Ishikawa (cell line): ENCODE results near the gene TMEM131.

Experiments
- CEBPB ChIP-seq: IDR thresholded peaks from 2 replicates; pipeline ENCODE4 v1.6.1; 2012
- CREB1 ChIP-seq: IDR thresholded peaks from 2 replicates; pipeline ENCODE4 v1.6.1; 2012; ENCODE audit warnings: low read depth
- EGR1 ChIP-seq: IDR thresholded peaks from 2 replicates; pipeline ENCODE4 v1.6.1; 2012
- EP300 ChIP-seq: IDR thresholded peaks from 2 replicates; pipeline ENCODE4 v1.6.1; 2012; ENCODE audit warnings: borderline replicate concordance
- FOXM1 ChIP-seq: IDR thresholded peaks from 2 replicates; pipeline ENCODE4 v1.6.1; 2012; ENCODE audit warnings: low read depth, borderline replicate concordance
- MAX ChIP-seq: IDR thresholded peaks from 2 replicates; pipeline ENCODE4 v1.6.1; 2012
- NFIC ChIP-seq: IDR thresholded peaks from 2 replicates; pipeline ENCODE4 v1.6.1; 2012
- RAD21 ChIP-seq: IDR thresholded peaks from 2 replicates; pipeline ENCODE4 v1.6.1; 2012; ENCODE audit warnings: low read depth
- REST ChIP-seq: IDR thresholded peaks from 2 replicates; pipeline ENCODE4 v1.6.1; 2012; ENCODE audit warnings: low read depth, mild to moderate bottlenecking
- TAF1 ChIP-seq: IDR thresholded peaks from 2 replicates; pipeline ENCODE4 v1.6.1; 2012; ENCODE audit warnings: low read depth, mild to moderate bottlenecking
- TCF12 ChIP-seq: IDR thresholded peaks from 2 replicates; pipeline ENCODE4 v1.6.1; 2012; ENCODE audit warnings: low read depth
- TEAD4 ChIP-seq: IDR thresholded peaks from 2 replicates; pipeline ENCODE4 v1.6.1; 2012
- USF1 ChIP-seq: IDR thresholded peaks from 2 replicates; pipeline ENCODE4 v1.6.1; 2012
- YY1 ChIP-seq: IDR thresholded peaks from 2 replicates; pipeline ENCODE4 v1.6.1; 2012; ENCODE audit warnings: low read depth
- ZBTB7A ChIP-seq: IDR thresholded peaks from 2 replicates; pipeline ENCODE4 v1.6.1; 2012; ENCODE audit warnings: low read depth

TMEM131 gene

GRCh38 chr2:97963079-97963406 is 32.7 kb downstream of the TMEM131 start:
- TF ChIP-seq YY1, result no peak
- no peak for TF ChIP-seq CEBPB
- no peak for TF ChIP-seq REST
- no peak for TF ChIP-seq TAF1
- TF ChIP-seq EGR1, result no peak
- TF ChIP-seq RAD21, result no peak

- no peak for TF ChIP-seq TAF1
- TF ChIP-seq TCF12, result no peak
- TF ChIP-seq EP300, result no peak
- TF ChIP-seq RAD21, result no peak
- TF ChIP-seq EGR1, result no peak
- no peak for TF ChIP-seq MAX
- no peak for TF ChIP-seq USF1
Measured at GRCh38 chr2:97961534-97961933, 34.2 kb downstream of the TMEM131 start.

GRCh38 chr2:97958184-97958583 is 37.6 kb downstream of the TMEM131 start:
- TF ChIP-seq TAF1, result no peak
- no peak for TF ChIP-seq TEAD4
- no peak for TF ChIP-seq CREB1
- no peak for TF ChIP-seq NFIC
- TF ChIP-seq USF1, result no peak
- no peak for TF ChIP-seq REST
- TF ChIP-seq YY1, result no peak
- no peak for TF ChIP-seq CEBPB
- TF ChIP-seq ZBTB7A, result no peak
- TF ChIP-seq FOXM1, result no peak
- TF ChIP-seq RAD21, result no peak
- TF ChIP-seq MAX, result no peak
- no peak for TF ChIP-seq TCF12
- TF ChIP-seq EGR1, result no peak

- TF ChIP-seq MAX (no peak), CEBPB (no peak), ZBTB7A (no peak), FOXM1 (no peak), EGR1 (no peak), TCF12 (no peak), TEAD4 (no peak), TAF1 (no peak), CREB1 (no peak), NFIC (no peak), USF1 (no peak), RAD21 (no peak), YY1 (no peak), REST (no peak), EP300 (no peak)
Measured at GRCh38 chr2:97957432-97958183, 38.1 kb downstream of the TMEM131 start.
